ENCODE data around the gene ANO2.

DNA sequence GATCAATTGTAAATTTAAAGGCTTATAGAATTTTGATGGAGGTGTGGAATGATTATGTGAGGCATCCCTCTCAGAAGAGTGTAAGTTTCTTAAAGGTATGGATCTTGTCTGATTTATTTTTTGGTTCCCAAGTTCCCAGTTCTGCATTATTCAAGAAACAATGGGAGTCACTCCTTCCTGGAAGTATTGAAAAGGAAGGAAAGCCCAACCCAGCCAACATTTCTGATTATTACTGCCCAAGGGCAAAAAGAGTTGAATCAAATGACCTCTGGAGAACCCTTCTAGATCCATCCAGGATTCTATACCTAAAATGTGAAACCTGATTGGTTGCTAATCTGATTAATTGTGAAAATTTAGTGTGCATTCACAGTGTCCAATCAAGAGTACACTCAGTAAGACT is 166.2 kb downstream of the ANO2 start:
- TF ChIP-seq, protein P1, sequence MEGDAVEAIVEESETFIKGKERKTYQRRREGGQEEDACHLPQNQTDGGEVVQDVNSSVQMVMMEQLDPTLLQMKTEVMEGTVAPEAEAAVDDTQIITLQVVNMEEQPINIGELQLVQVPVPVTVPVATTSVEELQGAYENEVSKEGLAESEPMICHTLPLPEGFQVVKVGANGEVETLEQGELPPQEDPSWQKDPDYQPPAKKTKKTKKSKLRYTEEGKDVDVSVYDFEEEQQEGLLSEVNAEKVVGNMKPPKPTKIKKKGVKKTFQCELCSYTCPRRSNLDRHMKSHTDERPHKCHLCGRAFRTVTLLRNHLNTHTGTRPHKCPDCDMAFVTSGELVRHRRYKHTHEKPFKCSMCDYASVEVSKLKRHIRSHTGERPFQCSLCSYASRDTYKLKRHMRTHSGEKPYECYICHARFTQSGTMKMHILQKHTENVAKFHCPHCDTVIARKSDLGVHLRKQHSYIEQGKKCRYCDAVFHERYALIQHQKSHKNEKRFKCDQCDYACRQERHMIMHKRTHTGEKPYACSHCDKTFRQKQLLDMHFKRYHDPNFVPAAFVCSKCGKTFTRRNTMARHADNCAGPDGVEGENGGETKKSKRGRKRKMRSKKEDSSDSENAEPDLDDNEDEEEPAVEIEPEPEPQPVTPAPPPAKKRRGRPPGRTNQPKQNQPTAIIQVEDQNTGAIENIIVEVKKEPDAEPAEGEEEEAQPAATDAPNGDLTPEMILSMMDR (IDR thresholded peaks at IDR 0.05; ENCODE audit: poor library complexity, severe bottlenecking), result no peak
- no peak for TF ChIP-seq EZH2 (IDR thresholded peaks at IDR 0.05; ENCODE audit: borderline replicate concordance, insufficient read depth, low read length, poor library complexity, severe bottlenecking)
- TF ChIP-seq REST (IDR thresholded peaks at IDR 0.05; ENCODE audit: borderline replicate concordance), result no peak

All from neural cell (in vitro differentiated cells).